ENCODE data around the gene PPM1N.

The PPM1N gene

GRCh38 chr19:45498411-45499195, at the start of gene PPM1N:
Gene PPM1N, plus strand, starts transcription at chr19:45498443. Its CDS starts 30 bp downstream, at chr19:45498473.
- DNase-seq: no peak

- no peak for DNase-seq
Observed at GRCh38 chr19:45448887-45449299, 49.4 kb upstream of the PPM1N start.

- no peak for DNase-seq
Observed at GRCh38 chr19:45450012-45450333, 48.3 kb upstream of the PPM1N start.

- no peak for DNase-seq
Observed at GRCh38 chr19:45451131-45451849, 47.0 kb upstream of the PPM1N start.

GRCh38 chr19:45451850-45452387, 46.3 kb upstream of the PPM1N start:
- no peak for DNase-seq

- peak; percentile 72 for DNase-seq
Observed at GRCh38 chr19:45455707-45456499, 42.3 kb upstream of the PPM1N start.

- DNase-seq: no peak
Observed at GRCh38 chr19:45456500-45456815, 41.8 kb upstream of the PPM1N start.

- DNase-seq: no peak
Observed at GRCh38 chr19:45457776-45458175, 40.5 kb upstream of the PPM1N start.

GRCh38 chr19:45460807-45461347, 37.4 kb upstream of the PPM1N start:
- DNase-seq: no peak

GRCh38 chr19:45462174-45462573, 36.1 kb upstream of the PPM1N start:
- no peak for DNase-seq

- DNase-seq: no peak
Observed at GRCh38 chr19:45463241-45463640, 35.0 kb upstream of the PPM1N start.

GRCh38 chr19:45464274-45464673, 34.0 kb upstream of the PPM1N start:
- no peak for DNase-seq

- DNase-seq: no peak
Observed at GRCh38 chr19:45464852-45465441, 33.3 kb upstream of the PPM1N start.

GRCh38 chr19:45467115-45467455, 31.2 kb upstream of the PPM1N start:
- no peak for DNase-seq

- peak; percentile 75 for DNase-seq
Observed at GRCh38 chr19:45467456-45468158, 30.6 kb upstream of the PPM1N start, which contains the start of gene FOSB. Gene FOSB, plus strand, starts transcription at chr19:45467996. Its CDS starts 591 bp downstream, at chr19:45468587.

GRCh38 chr19:45468159-45468651, 30.0 kb upstream of the PPM1N start:
- no peak for DNase-seq

GRCh38 chr19:45468803-45469131, 29.5 kb upstream of the PPM1N start:
- no peak for DNase-seq

- DNase-seq: peak; percentile 81
Observed at GRCh38 chr19:45469132-45469944, 28.9 kb upstream of the PPM1N start.

- no peak for DNase-seq
Observed at GRCh38 chr19:45469945-45470761, 28.1 kb upstream of the PPM1N start.

- DNase-seq: no peak
Observed at GRCh38 chr19:45470762-45471081, 27.5 kb upstream of the PPM1N start.
